HepG2 (cell line): Measurements from ENCODE around the gene GNL1. TPM values are rescaled to one million over a fixed set of nuclear protein-coding genes. Genes with fewer than 3 reads are reported as not detected.

Experiments
- E2F2 ChIP-seq: sonication (generic); formaldehyde crosslinking; IDR thresholded peaks from 2 replicates; pipeline ENCODE4 v1.4.0; 2020; ENCODE audit warnings: missing genetic modification reagents, borderline replicate concordance
- ETV6 ChIP-seq: sonication (generic); formaldehyde crosslinking; conservative IDR thresholded peaks from 2 replicates; pipeline ENCODE4 v1.4.0; 2020; ENCODE audit warnings: missing genetic modification reagents
- GLI4 ChIP-seq: sonication (generic); formaldehyde crosslinking; IDR thresholded peaks from 2 replicates; pipeline ENCODE4 v1.5.1; 2020; ENCODE audit warnings: missing genetic modification reagents, mild to moderate bottlenecking, moderate library complexity, borderline replicate concordance
- PAF1 ChIP-seq: IDR thresholded peaks from 2 replicates; pipeline ENCODE4 v1.6.1; 2016; ENCODE audit warnings: missing genetic modification reagents, missing compliant biosample characterization
- SIN3B ChIP-seq: fragments of 150-350 bp; IDR thresholded peaks from 2 replicates; pipeline ENCODE4 v1.6.1; 2014; ENCODE audit warnings: low read length
- ZNF142 ChIP-seq: sonication (generic); formaldehyde crosslinking; IDR thresholded peaks from 2 replicates; pipeline ENCODE4 v1.4.0; 2020; ENCODE audit warnings: missing genetic modification reagents
- ZNF441 ChIP-seq: sonication (generic); formaldehyde crosslinking; IDR thresholded peaks from 2 replicates; pipeline ENCODE4 v1.7.0; 2021; ENCODE audit warnings: missing genetic modification reagents, borderline replicate concordance
- ZNF512B ChIP-seq: sonication (generic); formaldehyde crosslinking; IDR thresholded peaks from 2 replicates; pipeline ENCODE4 v1.5.1; 2020; ENCODE audit warnings: missing genetic modification reagents, mild to moderate bottlenecking, borderline replicate concordance
- polyA plus RNA-seq, 8 experiments: library from polyadenylated mRNA; depleted of rRNA in 3 of 8; stranded (reverse) in 7 of 8; unstranded in 1 of 8; fragments of >200 nt; fragmentation: Illumina TruSeq in 4 of 8; extraction: Trizol in 4 of 8; gene quantifications; 2 replicates each; pipeline versions ENCODE4 v1.2.1 to v1.2.3, GENCODE V29; 2011 to 2016; ENCODE audit warnings: low read depth in 4 of 8, missing spikeins in 1 of 8, mixed read lengths in 1 of 8; ENCODE audit not compliant: insufficient read depth in 1 of 8
- total RNA-seq, 5 experiments: library from RNA; depleted of rRNA; stranded (reverse); fragments of >200 nt; fragmentation: Illumina TruSeq; extraction: Trizol; gene quantifications; 2 replicates each; pipeline ENCODE4 v1.2.3, GENCODE V29; 2016; ENCODE audit warnings: low read depth in 1 of 5
- TF ChIP-seq, protein P1 (sequence below): sonication (generic); formaldehyde crosslinking; IDR thresholded peaks from 2 replicates; pipeline ENCODE4 v1.5.0; 2020; ENCODE audit warnings: missing genetic modification reagents

Gene GNL1
- total and polyA plus RNA-seq, 2 of the 13 experiments (the other 11 are each of a cell fraction or from before 2014, with no cell fraction given), result 35.0 to 55.6 TPM

DNA sequence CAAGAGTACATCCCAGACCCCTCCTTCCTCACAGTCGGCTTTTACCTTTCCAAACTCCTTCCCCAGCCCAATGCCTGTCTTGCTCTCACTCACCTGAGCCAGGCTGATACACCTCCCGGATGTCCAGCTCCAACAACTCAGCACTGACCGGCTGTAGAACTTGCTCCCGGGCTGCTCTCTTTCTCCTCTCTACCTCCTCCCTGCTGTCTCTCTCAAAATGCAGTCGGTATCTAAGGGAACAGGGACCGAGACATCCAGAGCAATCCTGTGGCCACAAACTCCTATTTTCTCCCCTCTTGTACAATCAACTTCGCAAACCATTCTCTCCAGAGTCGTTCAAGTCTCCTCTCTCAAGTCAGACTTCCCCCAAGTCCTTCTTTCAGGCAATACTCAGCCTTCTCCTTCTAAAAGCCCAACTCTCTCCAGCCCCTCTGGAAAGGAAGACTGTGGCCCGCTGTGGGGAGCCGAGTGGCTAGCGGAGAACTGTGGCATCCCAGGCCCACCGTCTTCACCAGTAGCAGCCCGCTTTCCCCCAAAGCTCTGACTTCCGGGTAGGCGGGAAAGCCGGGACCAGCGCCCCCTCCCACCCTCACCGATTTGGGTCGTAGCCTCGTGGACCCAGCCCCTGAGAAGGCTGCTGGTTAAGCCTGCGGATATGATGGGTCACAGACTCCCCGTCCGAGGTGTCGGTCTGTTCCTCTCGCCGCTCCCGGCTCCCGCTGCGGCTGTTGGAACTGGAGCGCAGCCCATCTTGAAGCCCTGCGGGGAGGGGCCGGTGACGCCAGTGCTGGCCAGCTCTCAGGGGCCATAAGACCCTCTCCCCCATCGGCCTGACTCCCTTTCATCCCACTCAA is 1.1 kb downstream of the GNL1 start (continued):
- TF ChIP-seq ZNF142 (CRISPR knock-in tag) (no peak; the same call in 1 of the 2 replicates), PAF1 (CRISPR knock-in tag) (no peak), E2F2 (CRISPR knock-in tag) (peak; percentile 54; the same call in 1 of the 2 replicates), ZNF441 (CRISPR knock-in tag) (no peak), ETV6 (CRISPR knock-in tag) (0 out of 2 replicates have a peak, but pooled peaks have one; percentile 31), GLI4 (0 out of 2 replicates have a peak, but pooled peaks have one; percentile 54), ZNF512B (no peak), SIN3B (no peak)
- TF ChIP-seq, protein P1, sequence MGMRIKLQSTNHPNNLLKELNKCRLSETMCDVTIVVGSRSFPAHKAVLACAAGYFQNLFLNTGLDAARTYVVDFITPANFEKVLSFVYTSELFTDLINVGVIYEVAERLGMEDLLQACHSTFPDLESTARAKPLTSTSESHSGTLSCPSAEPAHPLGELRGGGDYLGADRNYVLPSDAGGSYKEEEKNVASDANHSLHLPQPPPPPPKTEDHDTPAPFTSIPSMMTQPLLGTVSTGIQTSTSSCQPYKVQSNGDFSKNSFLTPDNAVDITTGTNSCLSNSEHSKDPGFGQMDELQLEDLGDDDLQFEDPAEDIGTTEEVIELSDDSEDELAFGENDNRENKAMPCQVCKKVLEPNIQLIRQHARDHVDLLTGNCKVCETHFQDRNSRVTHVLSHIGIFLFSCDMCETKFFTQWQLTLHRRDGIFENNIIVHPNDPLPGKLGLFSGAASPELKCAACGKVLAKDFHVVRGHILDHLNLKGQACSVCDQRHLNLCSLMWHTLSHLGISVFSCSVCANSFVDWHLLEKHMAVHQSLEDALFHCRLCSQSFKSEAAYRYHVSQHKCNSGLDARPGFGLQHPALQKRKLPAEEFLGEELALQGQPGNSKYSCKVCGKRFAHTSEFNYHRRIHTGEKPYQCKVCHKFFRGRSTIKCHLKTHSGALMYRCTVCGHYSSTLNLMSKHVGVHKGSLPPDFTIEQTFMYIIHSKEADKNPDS (CRISPR knock-in tag), result peak; percentile 25; the same call in 1 of the 2 replicates
